PC-9 (cell line): Measurements from ENCODE around the gene ANKS6. TPM values are rescaled to one million over a fixed set of nuclear protein-coding genes. Genes with fewer than 3 reads are reported as not detected.

Experiments
- BruUV-seq: library from RNA; stranded (reverse); fragments of 400-500 nt; replicated peaks from 2 replicates; lab custom pipeline; 2021; lab: Mats Ljungman, UMichigan
- CTCF ChIA-PET: fragments of 300-600 bp; sonication (Branson Sonifier 250); formaldehyde crosslinking; loops from one replicate; lab custom pipeline; 2022; ENCODE audit warnings: antibody characterized with exemption; lab: Charles Lee
- POLR2A ChIA-PET: fragments of 300-600 bp; sonication (Branson Sonifier 250); formaldehyde crosslinking; loops from one replicate; lab custom pipeline; 2022; ENCODE audit warnings: antibody characterized with exemption; ENCODE audit not compliant: unreplicated experiment; lab: Charles Lee
- DNase-seq, 2 experiments: peaks; one replicate each; pipeline versions ENCODE4 v3.0.0 to v3.0.0-alpha.2; 2015 to 2022; ENCODE audit warnings: mixed read lengths in 1 of 2
- H2AFZ ChIP-seq: fragments of 200-600 bp; sonication (generic); 2 replicates; pipeline ENCODE4 v1.8.1; 2017; ENCODE audit warnings: antibody characterized with exemption
- H3F3A ChIP-seq: fragments of 200-600 bp; sonication (generic); 2 replicates; pipeline ENCODE4 v1.8.1; 2017; ENCODE audit warnings: antibody characterized with exemption, mild to moderate bottlenecking, low read depth; ENCODE audit not compliant: insufficient read depth
- H3K27ac ChIP-seq: fragments of 200-600 bp; sonication (generic); 2 replicates; pipeline ENCODE4 v1.6.1; 2016; ENCODE audit warnings: mixed run types
- H3K27me3 ChIP-seq: fragments of 200-600 bp; sonication (generic); 2 replicates; pipeline ENCODE4 v1.6.1; 2016; ENCODE audit warnings: low read depth, mixed run types; ENCODE audit not compliant: insufficient read depth
- H3K36me3 ChIP-seq: fragments of 200-600 bp; sonication (generic); 2 replicates; pipeline ENCODE4 v1.6.1; 2016; ENCODE audit warnings: low read depth, mixed run types
- H3K4me1 ChIP-seq: fragments of 200-600 bp; sonication (generic); replicated peaks from 2 replicates; pipeline ENCODE4 v1.6.1; 2016; ENCODE audit warnings: mixed run types; ENCODE audit not compliant: insufficient read depth
- H3K4me2 ChIP-seq: fragments of 200-600 bp; sonication (generic); 2 replicates; pipeline ENCODE4 v1.6.1; 2017; ENCODE audit warnings: mixed run types
- H3K4me3 ChIP-seq: fragments of 200-600 bp; sonication (generic); 2 replicates; pipeline ENCODE4 v1.6.1; 2016; ENCODE audit warnings: mixed run types
- H3K79me2 ChIP-seq: fragments of 200-600 bp; sonication (generic); 2 replicates; pipeline ENCODE4 v1.6.1; 2017; ENCODE audit warnings: low read depth, mixed run types
- H3K9me2 ChIP-seq: fragments of 200-600 bp; sonication (generic); 2 replicates; pipeline ENCODE4 v1.8.1; 2017; ENCODE audit warnings: mild to moderate bottlenecking; ENCODE audit not compliant: insufficient read depth
- H3K9me3 ChIP-seq: fragments of 200-600 bp; sonication (generic); 2 replicates; pipeline ENCODE4 v1.8.1; 2016; ENCODE audit warnings: low read depth; ENCODE audit not compliant: insufficient read depth
- H4K20me1 ChIP-seq: fragments of 200-600 bp; sonication (generic); 2 replicates; pipeline ENCODE4 v1.8.1; 2017; ENCODE audit not compliant: insufficient read depth
- CTCF ChIP-seq: fragments of 200-600 bp; sonication (generic); conservative IDR thresholded peaks from 2 replicates; pipeline ENCODE4 v1.6.1; 2017; ENCODE audit warnings: mixed run types, antibody characterized with exemption, mild to moderate bottlenecking, moderate library complexity
- EZH2 ChIP-seq: fragments of 200-600 bp; sonication (generic); IDR thresholded peaks from 2 replicates; pipeline ENCODE4 v1.8.0; 2017; ENCODE audit warnings: antibody characterized with exemption, low read depth
- intact Hi-C: fragments of 100-400 bp; cut with micrococcal nuclease; formaldehyde crosslinking; loops from one replicate; pipeline ENCODE4 v1.10.0; 2022; ENCODE audit not compliant: unreplicated experiment
- total RNA-seq: library from RNA; stranded (reverse); gene quantifications from 2 replicates; pipeline ENCODE4 v1.2.3, GENCODE V29; 2021

ANKS6 gene
- total RNA-seq, 1 experiment from 2014 or later = 74.7 TPM

GRCh38 chr9:98839724-98840123 is 43.4 kb upstream of the ANKS6 start:
- no TSS peak for BruUV-seq
- Histone ChIP-seq H2AFZ (no peak overlapping the region), H3K4me3 (no peak overlapping the region), H3K79me2 (no peaks in the 10 kb centered on the region), H3K27me3 (no peaks in the 10 kb centered on the region), H3K4me2 (no peak overlapping the region), H3K9me3 (no peaks in the 10 kb centered on the region), H3K4me1 (no peaks in the 10 kb centered on the region), H3K36me3 (no peaks in the 10 kb centered on the region; the same call in 1 of the 2 replicates), H3K27ac (no peak overlapping the region), H3F3A (no peaks in the 10 kb centered on the region), H3K9me2 (no peaks in the 10 kb centered on the region), H4K20me1 (no peaks in the 10 kb centered on the region)
- CTCF ChIA-PET = no interaction called here
- intact Hi-C loops = no loop called here
- DNase-seq = no peak
- TF ChIP-seq EZH2 (no peak), CTCF (no peak)
- POLR2A ChIA-PET = no interaction called here

- Histone ChIP-seq H3K4me3 (no peak overlapping the region), H2AFZ (no peak overlapping the region), H3K9me2 (no peaks in the 10 kb centered on the region), H3K9me3 (no peaks in the 10 kb centered on the region), H4K20me1 (no peaks in the 10 kb centered on the region), H3K27ac (no peak overlapping the region), H3K36me3 (no peaks in the 10 kb centered on the region; the same call in 1 of the 2 replicates), H3K79me2 (no peaks in the 10 kb centered on the region), H3K27me3 (no peaks in the 10 kb centered on the region), H3K4me2 (no peak overlapping the region), H3F3A (no peaks in the 10 kb centered on the region), H3K4me1 (no peaks in the 10 kb centered on the region)
- BruUV-seq = no TSS peak
- ChIA-PET CTCF (no interaction called here), POLR2A (no interaction called here)
- DNase-seq = no peak
- intact Hi-C loops = no loop called here
- TF ChIP-seq EZH2 (no peak), CTCF (no peak)
These were observed 42.7 kb upstream of the ANKS6 start for GRCh38 chr9:98838868-98839565.

- Histone ChIP-seq H3K4me3 (no peak overlapping the region), H2AFZ (no peak overlapping the region), H3K9me3 (no peaks in the 10 kb centered on the region), H3K36me3 (no peaks in the 10 kb centered on the region; the same call in 1 of the 2 replicates), H3F3A (no peaks in the 10 kb centered on the region), H3K27me3 (no peaks in the 10 kb centered on the region), H3K4me1 (no peaks in the 10 kb centered on the region), H3K4me2 (no peak overlapping the region), H4K20me1 (no peaks in the 10 kb centered on the region), H3K9me2 (no peaks in the 10 kb centered on the region), H3K79me2 (no peaks in the 10 kb centered on the region), H3K27ac (no peak overlapping the region)
- POLR2A ChIA-PET = no interaction called here
- intact Hi-C loops = no loop called here
- TF ChIP-seq EZH2 (no peak), CTCF (no peak)
- BruUV-seq = no TSS peak
- CTCF ChIA-PET = interaction anchor here (0.6 kb wide), 1 partner anchor 162 kb away, joined by 12 read pairs; no protein-coding TSS in a partner anchor
- DNase-seq = no peak
These were observed 42.0 kb upstream of the ANKS6 start for GRCh38 chr9:98838155-98838867.
